ENCODE measurements around the gene ZNF407.
A peak's percentile ranks its signal among the peaks of the same experiment; 100 is the strongest.

ZNF407 gene

DNA sequence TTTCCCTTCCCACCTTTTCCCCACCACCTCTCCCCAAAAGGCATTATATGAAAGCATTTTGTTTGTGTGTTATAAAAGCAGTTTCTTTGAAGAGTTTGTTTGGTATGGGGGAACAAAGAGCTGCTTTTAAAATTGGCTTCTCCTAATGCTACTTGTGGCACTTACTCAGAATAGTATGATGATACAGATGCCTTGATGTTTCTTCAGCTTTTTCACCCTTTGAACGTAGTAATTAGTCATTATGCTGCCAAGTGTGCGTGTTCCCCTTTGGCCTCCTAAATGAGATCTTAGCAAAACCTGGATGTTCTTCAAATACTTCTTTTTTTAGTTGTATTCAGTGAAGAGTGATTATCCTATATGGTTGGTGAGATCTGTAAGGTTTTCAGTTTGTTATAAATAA, 427.9 kb downstream of the ZNF407 start:
- DNase-seq, result no peak

DNA sequence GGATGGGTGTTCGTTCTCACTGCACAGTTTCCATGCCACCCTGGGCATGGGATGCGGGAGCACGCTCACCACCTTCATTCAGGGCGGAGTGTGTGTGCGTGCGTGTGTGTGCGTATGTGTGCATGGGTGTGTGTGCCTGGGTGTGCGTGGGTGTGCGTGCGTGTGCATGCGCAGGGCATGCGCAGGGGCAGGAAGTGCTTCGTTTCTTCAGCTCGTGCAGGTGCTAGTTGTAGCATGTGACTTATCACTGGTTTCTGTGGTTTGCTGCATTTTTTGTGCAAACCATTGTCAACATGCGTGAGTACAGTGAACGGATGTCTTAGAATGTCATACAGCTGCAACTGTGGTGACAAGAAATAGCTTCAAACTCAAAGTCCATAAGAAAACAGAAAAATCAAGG, 431.8 kb downstream of the ZNF407 start:
- DNase-seq, result peak in 1 of 5 experiments; percentile 64

DNA sequence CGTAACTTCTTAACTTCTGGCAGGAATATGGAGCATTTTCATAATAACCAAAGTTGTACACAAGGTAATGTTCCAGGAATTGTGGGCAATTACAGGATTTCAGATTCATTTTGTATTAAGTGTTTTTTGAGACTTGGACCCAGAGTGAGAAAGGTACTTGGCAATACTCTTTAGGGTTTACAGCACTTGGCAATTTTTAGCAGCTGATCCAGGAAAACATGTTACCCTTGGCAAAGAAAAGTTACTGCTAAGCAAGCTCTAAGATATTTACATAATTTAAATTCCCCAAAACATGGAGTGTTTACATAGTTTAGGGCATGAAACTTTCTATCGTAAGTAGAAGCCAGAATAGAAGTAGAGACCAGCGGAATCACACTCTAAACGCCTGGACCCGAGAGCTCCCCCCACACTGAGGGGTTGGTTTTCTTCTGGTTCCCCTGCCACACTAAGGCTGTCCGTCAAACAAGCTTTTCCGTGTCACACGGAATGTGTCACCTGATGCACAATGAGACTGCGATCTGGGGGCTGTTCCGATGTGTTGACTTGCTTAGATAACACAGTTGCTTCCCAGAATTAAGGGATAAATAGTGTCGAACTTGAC, 434.1 kb downstream of the ZNF407 start:
- DNase-seq, result no peak

DNA sequence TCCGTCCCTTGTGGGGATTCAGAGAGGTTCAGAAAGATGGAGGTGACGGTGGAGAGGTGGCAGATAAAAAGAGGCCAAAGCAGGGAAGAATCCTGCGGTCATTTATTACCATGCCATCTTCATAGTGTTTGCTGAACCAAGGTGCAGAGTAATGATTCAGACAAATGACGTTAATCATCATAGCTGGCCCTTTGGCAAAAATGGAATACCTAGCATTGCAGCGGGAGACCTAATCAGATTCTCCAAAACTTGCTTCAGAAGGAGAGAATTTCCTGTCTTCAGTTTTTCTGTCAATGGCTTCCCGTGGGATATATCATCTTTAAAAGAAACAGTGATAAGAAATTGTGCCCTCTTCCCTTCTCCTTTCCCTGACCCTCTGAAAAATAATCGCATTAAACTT, 435.8 kb downstream of the ZNF407 start:
- no peak for DNase-seq

DNA sequence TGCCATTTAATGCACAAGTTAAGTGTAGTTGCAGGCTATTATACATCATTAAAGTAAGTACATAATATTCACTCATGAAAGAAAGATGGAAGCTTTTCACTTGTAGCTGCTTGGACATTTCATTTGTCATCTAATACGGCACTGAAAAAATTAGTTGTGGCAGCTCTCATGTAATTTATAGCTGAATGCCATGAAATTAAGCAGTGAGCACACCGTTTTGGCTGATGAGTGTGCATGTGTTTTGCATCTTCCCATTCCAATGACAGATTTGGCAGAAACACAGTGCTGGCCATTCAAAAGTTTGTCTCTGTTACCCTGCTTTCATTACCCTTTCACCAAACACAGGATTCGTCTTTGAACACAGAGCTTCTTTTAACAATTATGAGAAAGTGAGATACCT, 437.3 kb downstream of the ZNF407 start:
- no peak for DNase-seq

DNA sequence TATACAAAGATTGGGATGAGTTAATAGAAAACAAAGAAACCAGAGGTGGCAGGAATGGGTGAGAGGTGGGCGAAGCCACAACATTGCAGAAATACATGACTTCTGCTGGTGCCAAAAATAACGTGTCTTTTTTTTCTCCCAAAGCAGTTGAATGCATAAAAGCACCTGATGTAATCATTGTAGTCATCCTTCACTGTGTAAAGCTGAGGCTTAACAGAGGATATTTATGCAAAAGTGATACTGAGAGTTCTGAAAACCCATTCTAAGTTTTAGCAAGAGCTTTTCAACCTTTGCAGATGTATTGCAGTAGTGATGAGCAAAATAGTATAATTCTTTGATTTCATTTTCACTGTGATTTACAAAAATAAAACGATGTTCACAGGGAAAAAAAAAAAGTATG, 438.3 kb downstream of the ZNF407 start:
- no peak for DNase-seq

DNA sequence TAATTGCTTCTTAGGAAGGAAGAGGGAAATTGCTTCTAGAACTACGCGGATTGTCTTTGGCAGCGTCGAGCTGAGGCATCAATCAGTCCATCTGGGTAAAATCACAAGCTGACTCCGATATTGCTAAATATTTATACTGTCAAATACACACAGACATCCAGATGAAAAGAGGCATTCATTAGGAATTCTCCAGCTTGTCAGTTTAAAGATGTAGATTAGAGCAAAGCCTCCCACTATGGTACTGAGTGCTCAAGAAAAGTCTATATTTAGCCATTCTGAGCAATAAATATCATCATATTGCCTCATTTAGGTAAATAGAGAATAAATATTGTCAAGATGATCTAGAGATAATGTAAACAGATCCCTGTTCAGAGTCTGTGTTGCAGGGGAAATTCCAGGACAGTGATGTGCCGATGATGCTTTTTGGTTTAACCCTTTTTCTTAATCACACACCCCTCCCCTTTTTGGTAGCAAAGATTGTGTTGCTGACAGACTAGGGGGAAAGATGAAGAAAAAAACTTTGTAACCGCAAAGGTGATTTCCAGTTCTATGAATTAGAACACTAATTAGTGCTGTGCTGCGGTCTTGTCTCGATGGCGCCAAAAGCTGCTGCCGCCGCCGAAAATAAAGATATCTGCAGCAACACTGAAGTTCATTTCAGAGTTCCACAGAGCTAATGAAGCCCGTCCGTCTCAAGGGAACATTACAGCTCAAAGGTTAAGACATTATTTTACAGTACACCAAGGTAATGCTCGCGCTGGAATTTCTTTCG, 439.4 kb downstream of the ZNF407 start:
- DNase-seq, result peak in 2 of 5 experiments; percentile 20 to 42

DNA sequence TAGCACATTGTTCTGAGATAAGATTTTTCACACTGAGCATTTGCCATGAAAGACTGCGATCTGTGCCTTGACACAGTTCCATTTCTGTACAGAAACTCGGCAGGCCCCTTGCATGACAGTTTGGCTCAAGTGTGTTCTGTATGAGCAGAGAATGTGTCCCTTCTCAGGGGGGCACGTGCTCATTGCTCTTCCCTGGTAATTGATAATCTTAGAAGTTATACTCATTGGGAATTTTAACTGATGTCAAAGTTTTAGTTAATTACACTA, 440.0 kb downstream of the ZNF407 start:
- DNase-seq, result no peak

DNA sequence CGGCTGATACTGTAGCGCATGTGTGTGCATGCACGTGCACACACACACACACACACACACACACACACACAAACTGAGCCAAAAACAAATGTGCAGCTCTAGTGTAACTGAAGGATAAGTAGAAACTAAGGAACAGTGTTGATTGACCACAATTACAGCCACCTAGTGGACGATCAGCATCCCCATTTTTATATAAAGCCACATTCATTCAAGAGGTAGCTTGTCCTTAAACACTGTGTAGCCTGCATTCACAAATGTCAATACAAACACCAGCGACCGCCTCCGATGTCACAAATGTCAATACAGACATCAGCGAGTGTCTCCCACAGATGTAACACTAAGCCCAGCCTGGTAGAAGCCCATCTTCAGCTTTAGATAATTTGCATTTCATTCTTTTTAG, 443.9 kb downstream of the ZNF407 start:
- DNase-seq, result peak in 1 of 5 experiments; percentile 19

DNA sequence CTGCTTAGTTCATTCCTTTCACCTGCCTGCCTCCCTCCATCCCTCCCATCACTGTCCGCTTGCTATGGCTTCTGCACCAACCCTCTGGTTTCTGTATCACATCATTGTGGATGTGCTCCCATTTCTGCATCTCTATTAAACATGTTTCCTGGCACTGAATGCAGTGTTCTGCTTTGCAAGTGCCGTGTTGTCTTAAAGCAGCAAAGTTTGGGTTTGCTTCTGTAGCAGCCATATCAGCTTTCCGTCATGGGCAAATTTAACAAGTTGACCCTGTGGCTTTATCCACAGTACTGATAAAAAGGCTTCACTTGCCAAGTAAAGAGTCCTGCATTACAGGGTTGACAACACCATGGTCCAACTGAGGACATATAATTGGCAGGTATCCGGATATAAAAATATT, 445.8 kb downstream of the ZNF407 start:
- DNase-seq, result no peak

DNA sequence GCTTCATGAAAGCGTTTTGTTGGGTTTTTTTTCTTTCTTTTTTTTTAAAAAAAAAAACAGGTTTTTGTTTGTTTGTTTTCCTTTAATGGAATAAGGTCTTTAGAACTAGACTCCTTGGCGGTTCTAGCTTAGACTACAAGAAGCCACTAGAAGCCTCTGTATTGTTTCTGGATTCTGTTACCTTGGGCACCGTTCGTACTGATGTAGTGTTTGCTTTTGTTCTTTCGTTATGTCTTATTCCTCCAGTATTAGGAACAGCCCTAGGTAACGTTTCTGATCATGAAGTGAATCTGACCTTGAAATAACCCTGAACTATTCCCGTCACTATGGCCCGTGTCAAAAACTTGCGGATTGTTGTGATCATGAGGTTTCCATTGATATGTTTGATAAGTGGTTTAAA, 446.6 kb downstream of the ZNF407 start:
- DNase-seq, result no peak

DNA sequence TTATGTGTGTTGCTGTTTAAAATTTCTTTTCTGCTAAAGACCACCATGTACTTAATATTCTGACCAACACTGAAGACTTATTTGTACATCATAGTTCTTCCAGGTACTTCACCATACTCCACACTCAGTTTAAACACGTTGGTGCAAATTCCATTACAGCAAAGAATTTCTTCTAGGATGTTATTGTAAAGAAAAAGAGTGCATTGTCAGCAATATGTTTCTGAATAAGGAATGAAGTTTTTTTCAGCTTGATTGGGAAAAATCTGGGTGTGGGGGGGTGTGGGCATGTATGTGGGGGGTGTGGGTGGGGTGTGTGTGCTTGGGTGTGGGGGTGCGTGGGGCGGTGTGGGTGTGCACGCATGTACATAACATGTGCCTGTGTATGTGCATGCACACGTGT, 447.1 kb downstream of the ZNF407 start:
- DNase-seq, result no peak

DNA sequence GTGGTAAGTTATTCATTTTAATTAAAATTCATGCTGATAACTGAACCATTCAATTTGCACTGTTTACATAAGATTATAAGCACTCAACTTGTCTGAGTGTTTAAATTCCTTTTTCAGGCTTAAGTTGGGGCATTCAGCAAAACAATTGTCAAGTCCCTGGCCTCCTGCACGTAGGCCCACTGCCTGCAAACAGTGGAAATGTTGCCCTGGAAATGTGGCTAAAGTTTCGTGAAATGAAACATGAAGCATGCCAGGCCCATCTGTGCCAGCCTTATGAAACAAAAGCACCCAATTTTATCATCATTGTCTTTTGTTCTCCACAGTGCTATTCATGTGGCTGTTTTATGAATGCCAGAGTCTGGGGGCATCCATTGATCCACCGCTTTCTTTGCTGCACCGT, 447.6 kb downstream of the ZNF407 start:
- no peak for DNase-seq

DNA sequence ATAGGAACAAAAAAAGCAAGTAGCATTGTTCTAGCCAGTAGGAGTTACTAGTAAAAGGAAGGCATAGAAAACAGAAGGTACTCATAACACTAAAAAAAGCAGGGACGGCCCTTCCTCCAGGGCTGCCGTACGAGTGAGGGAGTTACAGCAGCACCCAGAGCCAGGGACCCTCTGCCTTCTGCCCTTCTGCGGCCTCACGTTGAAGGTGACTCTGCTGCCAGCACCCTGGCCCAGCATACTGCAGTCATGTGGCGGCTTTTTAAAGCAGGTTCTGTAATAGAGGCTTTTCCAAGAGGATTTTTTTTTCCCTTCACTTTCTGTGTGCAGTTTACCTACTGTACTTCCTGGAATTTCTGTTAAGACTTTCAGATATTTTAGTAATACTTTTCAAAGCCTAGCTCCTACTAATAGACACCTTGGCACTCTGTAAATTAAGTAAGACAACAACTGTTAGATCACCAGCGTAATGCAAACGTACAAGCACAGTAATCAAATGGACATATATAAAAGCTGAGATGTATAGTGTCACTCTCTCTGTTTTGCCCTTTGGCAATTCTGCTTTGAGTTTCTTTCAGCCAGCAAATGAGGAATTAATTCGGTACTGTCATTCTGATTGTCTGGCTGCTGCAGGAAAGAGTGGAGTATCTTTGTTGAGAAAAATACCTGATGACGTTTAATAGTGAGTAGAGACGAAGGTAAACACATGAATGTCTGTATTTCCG, 449.7 kb downstream of the ZNF407 start:
- DNase-seq, result no peak

DNA sequence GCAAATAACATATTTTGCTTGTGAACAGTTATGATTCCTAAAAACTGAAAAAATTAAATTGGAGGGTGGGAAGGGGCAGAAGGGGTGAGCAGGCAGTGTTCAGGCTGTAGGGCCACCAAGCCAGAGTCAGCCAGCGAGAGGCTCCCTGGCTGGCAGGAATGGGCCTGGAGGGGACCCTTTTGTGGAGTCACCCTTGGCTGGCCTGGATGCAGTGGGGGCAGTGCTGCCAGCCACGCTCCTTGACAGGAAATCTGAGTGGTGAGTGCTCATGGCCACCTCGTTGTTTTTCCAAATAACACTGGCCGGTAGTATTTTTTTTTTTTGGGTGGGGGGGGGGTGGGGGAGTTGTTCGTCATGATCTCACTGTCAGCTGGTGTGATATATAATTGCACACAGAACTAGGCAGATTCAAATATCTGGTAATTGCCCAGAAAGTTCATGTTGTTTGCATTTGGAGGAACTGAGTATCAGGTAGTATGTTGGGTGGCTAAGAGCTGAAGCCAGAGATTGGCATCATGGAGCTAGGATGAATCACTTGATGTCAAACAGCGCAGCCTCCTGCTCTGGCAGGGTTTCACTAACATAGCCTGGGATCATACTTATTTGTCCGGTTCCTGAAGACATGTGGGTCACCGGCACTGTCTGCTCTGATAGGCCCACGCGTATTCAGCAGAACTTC, 451.2 kb downstream of the ZNF407 start:
- no peak for DNase-seq

DNA sequence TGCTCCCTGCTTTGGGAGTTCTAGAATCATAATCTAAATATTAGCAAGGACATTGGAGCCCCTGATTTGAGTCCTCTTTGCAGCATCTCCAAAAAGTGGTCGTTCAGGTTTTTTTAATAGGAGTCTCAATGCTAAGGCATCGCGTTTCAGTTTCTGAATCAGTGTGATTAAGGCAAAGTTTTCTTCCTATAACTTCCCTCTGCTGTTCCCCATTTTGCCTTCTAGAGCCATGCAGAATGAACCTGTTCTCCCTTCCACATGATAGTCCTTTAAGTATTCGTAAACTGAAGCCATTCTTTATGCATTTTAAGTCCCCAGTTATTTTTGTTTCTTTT, 451.8 kb downstream of the ZNF407 start:
- no peak for DNase-seq

DNA sequence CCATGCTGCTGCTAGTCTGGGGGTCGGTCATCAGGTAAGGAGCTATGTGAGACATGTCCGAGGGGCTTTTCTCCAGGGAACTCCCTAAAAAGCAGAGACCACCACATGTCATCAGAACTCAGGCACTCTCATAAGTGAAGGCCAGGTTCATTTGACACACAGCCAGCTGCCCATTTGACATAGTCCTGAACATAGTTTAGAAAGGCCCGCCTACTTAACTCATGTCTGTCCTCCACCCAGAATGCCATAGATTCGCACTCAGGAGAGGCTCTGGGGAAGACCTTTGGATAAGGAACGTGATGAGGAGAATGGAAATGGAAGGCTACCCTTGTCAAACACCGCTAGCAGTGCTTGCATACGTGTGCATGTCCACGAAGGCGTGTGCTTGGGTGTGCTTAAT, 454.1 kb downstream of the ZNF407 start:
- no peak for DNase-seq

DNA sequence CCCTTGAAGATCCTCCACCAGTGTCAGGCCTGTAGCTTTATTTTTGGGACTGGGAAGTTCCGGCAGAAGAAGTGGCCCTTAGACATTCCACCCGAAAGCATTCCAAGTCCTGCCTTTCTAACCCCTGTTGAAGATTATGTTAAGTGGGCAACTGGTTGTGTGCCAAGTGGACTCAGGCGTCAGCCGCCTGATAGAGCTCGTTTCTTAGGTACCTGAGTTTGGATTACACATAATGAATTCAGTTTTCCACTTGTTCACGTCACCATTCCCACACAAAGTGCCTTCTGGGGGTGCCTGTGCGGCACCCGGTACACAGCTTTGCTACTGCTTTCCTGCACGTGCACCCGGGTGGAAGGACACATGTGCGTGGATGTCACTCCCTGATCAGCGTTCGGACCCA, 454.8 kb downstream of the ZNF407 start:
- no peak for DNase-seq

DNA sequence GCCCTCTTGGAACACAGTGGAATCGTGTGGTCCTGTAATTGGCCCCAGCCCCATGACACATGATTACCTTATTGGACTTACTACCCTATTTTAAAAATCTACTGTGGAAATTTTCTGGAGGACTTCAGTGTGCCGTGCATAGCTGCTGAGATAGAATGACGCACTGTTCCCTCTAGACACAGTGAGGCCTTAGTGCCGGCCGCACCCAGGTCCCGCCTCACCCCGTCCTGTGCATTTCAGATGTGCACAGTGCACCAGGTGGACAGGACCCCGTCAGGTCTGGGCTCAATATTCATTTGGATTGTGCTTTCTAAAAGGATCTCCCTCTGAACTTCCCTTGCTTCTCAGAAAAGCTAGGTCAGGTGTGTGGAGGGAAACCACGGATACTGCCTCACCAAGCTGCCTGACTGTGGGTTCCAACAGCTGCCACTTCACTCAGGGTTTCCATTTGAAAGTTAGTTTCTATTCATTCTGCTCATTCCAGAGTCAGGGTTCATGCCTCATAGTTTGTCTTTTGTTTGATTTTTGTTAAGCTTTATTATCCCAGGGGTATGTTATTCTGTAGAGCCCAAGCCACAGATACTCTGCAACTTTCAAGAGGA, 455.5 kb downstream of the ZNF407 start:
- peak in 1 of 5 experiments; percentile 11 for DNase-seq

DNA sequence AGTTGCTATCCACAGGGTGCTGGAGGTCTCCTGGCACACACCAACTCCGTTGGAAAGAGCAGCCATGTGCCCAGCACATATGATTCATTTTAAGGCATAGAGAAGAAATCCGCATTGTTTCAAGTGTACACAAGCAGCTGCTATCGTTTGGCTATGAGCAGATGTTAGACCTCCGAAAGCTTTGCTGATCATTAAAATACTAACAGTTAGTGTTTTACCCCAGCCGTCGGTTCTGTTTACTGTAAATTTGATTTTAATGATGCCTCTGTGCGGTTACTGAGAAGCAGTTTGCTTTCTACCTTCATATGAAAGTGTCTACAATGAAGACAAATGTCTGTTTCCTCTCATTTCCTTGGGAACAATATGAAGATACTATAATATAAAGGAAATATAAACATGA, 456.4 kb downstream of the ZNF407 start:
- no peak for DNase-seq

DNA sequence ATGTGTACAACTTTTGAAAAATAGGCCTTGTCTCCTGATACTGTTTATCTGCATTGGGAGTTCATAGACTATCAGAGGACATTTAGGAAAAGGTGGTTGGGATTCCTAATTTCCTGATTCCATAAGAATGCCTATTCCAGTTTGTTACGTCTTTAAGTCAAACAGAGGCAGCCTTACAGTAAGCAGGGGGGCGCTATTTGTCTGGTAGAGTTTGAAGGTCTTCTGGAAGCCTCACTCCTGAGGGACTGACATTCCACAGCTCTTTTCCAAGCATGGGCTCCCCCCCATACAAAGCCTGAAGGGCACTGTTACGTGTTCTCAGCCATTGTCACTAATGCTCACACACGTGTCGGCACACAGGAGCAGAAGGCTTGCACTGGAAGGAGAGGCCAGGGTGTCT, 456.9 kb downstream of the ZNF407 start:
- DNase-seq, result no peak

DNA sequence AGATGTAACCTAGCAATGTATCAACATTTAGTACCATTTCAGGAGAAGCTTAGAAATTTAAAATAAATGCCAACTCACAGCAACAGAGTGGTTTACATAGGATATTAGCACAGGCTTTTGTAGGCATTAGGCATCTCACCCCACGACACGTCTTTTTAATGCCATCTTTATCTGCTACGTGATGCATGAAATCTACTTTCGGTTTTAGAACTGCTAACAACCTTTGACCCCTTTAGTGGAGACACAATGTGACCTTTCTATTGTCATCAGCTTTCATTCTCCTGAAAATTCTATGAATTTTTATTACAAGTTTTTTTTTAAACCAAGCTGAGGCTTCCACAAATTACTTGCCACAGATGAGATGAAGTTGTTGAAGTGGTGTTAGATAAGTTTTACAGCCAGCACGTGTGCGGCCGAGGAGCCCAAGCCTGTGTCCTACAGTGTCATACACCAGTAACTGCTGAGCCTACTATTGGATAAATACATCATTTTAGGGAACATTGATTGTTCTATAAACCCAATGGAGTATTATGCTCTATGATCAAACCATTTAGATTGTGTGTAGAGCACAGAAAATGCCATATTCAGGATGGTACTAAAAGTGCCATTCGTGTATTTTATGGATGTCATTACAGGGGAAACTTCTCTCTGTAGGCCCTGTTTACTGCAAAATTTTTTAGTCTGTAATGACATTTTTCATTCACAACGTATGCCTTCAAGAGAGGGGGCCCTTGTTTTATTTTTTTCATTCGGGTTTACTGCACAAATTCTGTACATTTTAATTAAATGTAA, 459.7 kb downstream of the ZNF407 start:
- no peak for DNase-seq

DNA sequence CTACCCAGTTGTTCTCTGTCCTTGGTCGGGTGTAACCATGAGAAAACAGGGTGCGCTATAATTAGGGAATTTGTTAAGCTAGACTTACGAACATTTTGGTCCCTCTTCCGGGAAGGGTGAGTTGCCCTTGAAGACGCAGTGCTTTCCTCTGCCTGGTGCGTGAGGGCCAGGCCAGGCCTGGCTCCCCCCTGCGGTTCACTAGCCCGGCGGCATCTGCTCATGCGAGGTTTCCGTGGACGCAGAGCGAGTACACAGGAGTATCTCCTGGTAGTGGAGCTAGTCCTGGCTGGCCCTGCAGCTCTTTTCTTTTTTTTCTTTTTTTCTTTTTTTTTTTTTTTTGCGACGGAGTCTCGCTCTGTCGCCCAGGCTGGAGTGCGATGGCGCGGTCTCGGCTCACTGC, 462.5 kb downstream of the ZNF407 start:
- DNase-seq, result no peak

Measured in T-helper 2 cell (primary cell).